Thymus (tissue), 11 donors: ENCODE data around the gene ELAVL4. TPM values are rescaled to one million over a fixed set of nuclear protein-coding genes. Genes with fewer than 3 reads are reported as not detected.
A peak's percentile ranks its signal among the peaks of the same experiment; 100 is the strongest.

Source experiments
- DNase-seq, 9 donors: peaks; one replicate each; pipeline ENCODE4 v3.0.0-alpha.2; 2013; ENCODE audit warnings: low spot score in 9 of 9, low read depth in 6 of 9, missing footprints in 1 of 9
- H3K27ac ChIP-seq, 2 donors: one replicate each; pipeline ENCODE4 v1.5.1; 2013; ENCODE audit warnings: control low read depth in 1 of 2, low read depth in 1 of 2, low read length in 1 of 2, mild to moderate bottlenecking in 1 of 2, moderate library complexity in 1 of 2
- H3K27me3 ChIP-seq, 2 donors: one replicate each; pipeline ENCODE4 v1.5.1; 2013; ENCODE audit warnings: low read length in 1 of 2; ENCODE audit not compliant: control insufficient read depth in 2 of 2, insufficient read depth in 1 of 2
- H3K36me3 ChIP-seq, 2 donors: one replicate each; pipeline ENCODE4 v1.5.1; 2013; ENCODE audit warnings: low read length in 1 of 2, mild to moderate bottlenecking in 1 of 2, moderate library complexity in 1 of 2; ENCODE audit not compliant: control insufficient read depth in 2 of 2, insufficient read depth in 2 of 2
- H3K4me1 ChIP-seq, 2 donors: one replicate each; pipeline ENCODE4 v1.5.1; 2013; ENCODE audit warnings: low read length in 2 of 2; ENCODE audit not compliant: control insufficient read depth in 2 of 2, insufficient read depth in 2 of 2
- H3K4me3 ChIP-seq, 2 donors: one replicate each; pipeline ENCODE4 v1.5.1; 2013; ENCODE audit warnings: low read length in 2 of 2, control low read depth in 1 of 2, mild to moderate bottlenecking in 1 of 2
- H3K9me3 ChIP-seq, 2 donors: one replicate each; pipeline ENCODE4 v1.5.1; 2013; ENCODE audit warnings: low read length in 1 of 2, mild to moderate bottlenecking in 1 of 2; ENCODE audit not compliant: control insufficient read depth in 2 of 2, insufficient read depth in 1 of 2
- WGBS: extraction: QIAGEN DNeasy Blood & Tissue Kit; methylation state at CpG from one replicate; pipeline ENCODE4 v1.1.7; 2013; 5-methylcytosine and 5-hydroxymethylcytosine counted together
- polyA plus RNA-seq: library from polyadenylated mRNA; stranded (reverse); fragments of 200-250 nt; gene quantifications from one replicate; pipeline ENCODE4 v1.2.3, GENCODE V29; 2013
- total RNA-seq: library from RNA; stranded (reverse); fragments of 120-200 nt; gene quantifications from one replicate; pipeline ENCODE4 v1.2.4, GENCODE V29; 2013
- donor health status: healthy.

The ELAVL4 gene
- total and polyA plus RNA-seq, 2 donors = 0.55 to 2.1 TPM

- Histone ChIP-seq H3K9me3 (no peaks in the 10 kb centered on the region), H3K27me3 (no peaks in the 10 kb centered on the region), H3K27ac (no peak overlapping the region), H3K4me3 (no peak overlapping the region), H3K36me3 (no peaks in the 10 kb centered on the region), H3K4me1 (peaks cover 0 to 15% of the 10 kb centered on the region in 2 donors)
- DNase-seq = no peak
- 81% methylated on average over 1 of the region's 1 CpG for WGBS
These were observed 101.0 kb downstream of the ELAVL4 start for GRCh38 chr1:50209749-50210148.

GRCh38 chr1:50213505-50213904 lies 104.8 kb downstream of the ELAVL4 start:
- Histone ChIP-seq H3K4me3 (no peak overlapping the region), H3K36me3 (no peaks in the 10 kb centered on the region), H3K4me1 (peaks cover 3 to 22% of the 10 kb centered on the region in 2 donors), H3K27me3 (no peaks in the 10 kb centered on the region), H3K27ac (no peak overlapping the region), H3K9me3 (no peaks in the 10 kb centered on the region)
- 93% methylated on average over 3 of the region's 3 CpGs for WGBS
- DNase-seq = no peak

GRCh38 chr1:50214717-50215116 lies 106.0 kb downstream of the ELAVL4 start:
- Histone ChIP-seq H3K36me3 (no peaks in the 10 kb centered on the region), H3K27me3 (no peaks in the 10 kb centered on the region), H3K27ac (peak overlapping the region in 1 of 2 donors; percentile 47), H3K4me1 (peaks cover 3 to 22% of the 10 kb centered on the region in 2 donors), H3K9me3 (no peaks in the 10 kb centered on the region), H3K4me3 (no peak overlapping the region)
- 6% methylated on average over 8 of the region's 8 CpGs for WGBS
- DNase-seq = peak in 7 of 9 donors; percentile 1 to 66 (median 19)

DNA sequence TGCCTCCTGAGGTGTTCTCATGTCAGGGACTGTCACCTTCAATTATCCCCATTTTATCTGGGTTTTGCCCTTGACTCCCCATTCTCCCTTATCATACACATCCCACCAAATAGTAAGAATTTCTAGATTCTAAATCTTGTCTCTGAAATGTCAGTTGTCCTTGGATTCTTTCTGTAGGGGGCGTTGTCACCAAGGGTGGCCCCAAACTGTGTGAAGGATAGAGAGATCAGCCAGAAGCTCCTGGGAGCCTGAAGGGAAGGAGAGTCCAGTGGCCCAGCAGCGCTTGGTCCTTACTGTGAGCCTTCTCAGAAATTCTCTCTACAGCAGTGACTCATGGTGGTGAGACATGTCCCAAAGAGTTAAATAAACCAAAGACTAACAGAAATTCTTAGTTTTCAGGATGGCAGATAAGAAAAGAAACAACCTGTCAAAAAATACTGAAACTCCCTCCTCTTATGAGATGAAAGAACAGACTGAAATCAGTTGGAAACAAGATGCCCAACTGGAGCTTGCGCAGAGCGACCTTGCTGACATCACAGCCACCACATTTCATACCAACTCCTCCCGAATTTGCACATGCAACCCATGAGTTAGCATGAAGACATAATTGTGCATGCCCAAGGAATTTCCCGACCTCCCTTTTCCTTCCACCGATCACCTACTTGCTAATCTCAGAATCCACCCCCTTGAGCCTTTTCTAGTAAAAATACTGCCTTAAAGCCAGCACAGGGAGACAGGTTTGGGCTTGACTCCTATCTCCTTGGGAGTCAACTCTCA lies 109.8 kb downstream of the ELAVL4 start:
- Histone ChIP-seq H3K27me3 (no peaks in the 10 kb centered on the region), H3K9me3 (no peaks in the 10 kb centered on the region), H3K4me1 (peaks cover 3 to 19% of the 10 kb centered on the region in 2 donors), H3K4me3 (no peak overlapping the region), H3K36me3 (no peaks in the 10 kb centered on the region), H3K27ac (no peak overlapping the region)
- 95% methylated on average over 7 of the region's 7 CpGs for WGBS
- no peak for DNase-seq

GRCh38 chr1:50228871-50229384 lies 120.2 kb downstream of the ELAVL4 start:
- Histone ChIP-seq H3K27me3 (no peaks in the 10 kb centered on the region), H3K9me3 (peaks cover 0 to 11% of the 10 kb centered on the region in 2 donors), H3K4me1 (no peaks in the 10 kb centered on the region), H3K36me3 (no peaks in the 10 kb centered on the region), H3K4me3 (no peak overlapping the region), H3K27ac (no peak overlapping the region)
- WGBS = 94% methylated on average over 4 of the region's 4 CpGs
- no peak for DNase-seq

- H3K4me3 ChIP-seq = no peak overlapping the region
- peaks cover 0 to 9% of the 10 kb centered on the region in 2 donors for H3K9me3 ChIP-seq
- 91% methylated on average over 5 of the region's 5 CpGs for WGBS
- no peaks in the 10 kb centered on the region for H3K36me3 ChIP-seq
- DNase-seq = no peak
- H3K27ac ChIP-seq = no peak overlapping the region
- H3K4me1 ChIP-seq = no peaks in the 10 kb centered on the region
- H3K27me3 ChIP-seq = no peaks in the 10 kb centered on the region
These were observed 122.5 kb downstream of the ELAVL4 start for GRCh38 chr1:50231209-50231608.

GRCh38 chr1:50232336-50232735 lies 123.6 kb downstream of the ELAVL4 start:
- 71% methylated on average over 3 of the region's 3 CpGs for WGBS
- Histone ChIP-seq H3K36me3 (no peaks in the 10 kb centered on the region), H3K27ac (no peak overlapping the region), H3K4me1 (no peaks in the 10 kb centered on the region), H3K4me3 (no peak overlapping the region), H3K27me3 (no peaks in the 10 kb centered on the region), H3K9me3 (peaks cover 0 to 10% of the 10 kb centered on the region in 2 donors)
- DNase-seq = no peak

DNA sequence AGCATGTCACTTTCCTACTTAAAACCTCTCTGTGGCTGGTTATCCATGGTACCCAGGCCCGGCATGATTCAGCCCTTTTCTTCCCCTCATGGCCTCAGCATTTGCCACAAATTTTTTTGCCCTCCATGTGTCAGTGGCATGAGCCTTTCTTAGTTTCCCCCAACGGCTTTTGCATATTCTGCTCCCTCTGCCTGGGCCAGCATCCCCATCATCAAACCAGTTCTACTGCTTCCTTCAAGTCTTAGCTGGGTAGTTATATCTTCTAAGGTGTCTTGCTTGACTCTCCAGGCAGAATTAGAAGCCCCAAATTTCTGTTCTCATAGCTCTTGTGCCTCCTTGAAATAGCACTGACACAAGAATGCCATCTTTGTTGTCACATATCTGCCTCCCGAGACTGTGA lies 127.9 kb downstream of the ELAVL4 start:
- Histone ChIP-seq H3K9me3 (peaks cover 0 to 10% of the 10 kb centered on the region in 2 donors), H3K27me3 (no peaks in the 10 kb centered on the region), H3K36me3 (no peaks in the 10 kb centered on the region), H3K27ac (no peak overlapping the region), H3K4me1 (no peaks in the 10 kb centered on the region), H3K4me3 (no peak overlapping the region)
- DNase-seq = no peak
- 62% methylated on average over 3 of the region's 3 CpGs for WGBS

DNA sequence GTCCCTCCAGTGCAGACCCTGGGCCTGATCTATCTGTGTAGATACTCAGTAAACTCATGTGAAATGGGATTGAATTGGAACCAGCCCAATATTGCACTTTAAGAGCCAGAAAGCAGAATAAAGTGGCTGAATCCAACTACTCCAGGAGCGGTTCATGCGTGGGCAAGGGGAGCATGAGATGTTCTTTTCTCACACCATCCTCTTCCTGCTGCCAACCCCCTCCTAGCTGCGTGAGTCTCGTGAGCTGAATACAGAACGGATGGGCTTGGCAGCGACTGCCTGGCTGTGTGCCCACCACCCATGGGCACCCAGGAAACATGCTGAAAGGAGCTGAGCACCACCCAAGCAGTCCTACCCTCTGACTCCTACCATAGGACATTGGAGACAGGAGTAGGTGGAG lies 128.3 kb downstream of the ELAVL4 start:
- no peaks in the 10 kb centered on the region for H3K36me3 ChIP-seq
- no peak overlapping the region for H3K27ac ChIP-seq
- 92% methylated on average over 6 of the region's 6 CpGs for WGBS
- no peak for DNase-seq
- H3K9me3 ChIP-seq = peaks cover 0 to 10% of the 10 kb centered on the region in 2 donors
- H3K4me1 ChIP-seq = no peaks in the 10 kb centered on the region
- H3K4me3 ChIP-seq = no peak overlapping the region
- no peaks in the 10 kb centered on the region for H3K27me3 ChIP-seq
